K562 (cell line): ENCODE measurements around the gene USH1G. TPM values are rescaled to one million over a fixed set of nuclear protein-coding genes. Genes with fewer than 3 reads are reported as not detected.

Experiments used
- EWSR1 ChIP-seq: fragments of 450-650 bp; IDR thresholded peaks from 2 replicates; pipeline ENCODE4 v1.6.1; 2018; ENCODE audit warnings: borderline replicate concordance, mild to moderate bottlenecking, low read depth, moderate library complexity; ENCODE audit not compliant: partially characterized antibody
- JUND ChIP-seq, 2 experiments: IDR thresholded peaks; 2 replicates in 1 of 2; 3 replicates in 1 of 2; pipeline ENCODE4 v1.6.1; 2011; ENCODE audit warnings: borderline replicate concordance in 2 of 2, low read depth in 2 of 2, low read length in 2 of 2, improper control_type of control experiment in 1 of 2, missing biosample characterization in 1 of 2, missing genetic modification characterization in 1 of 2, missing genetic modification reagents in 1 of 2
- KAT7 ChIP-seq: sonication (generic); formaldehyde crosslinking; IDR thresholded peaks from 2 replicates; pipeline ENCODE4 v1.8.0; 2022; ENCODE audit warnings: missing genetic modification reagents, mild to moderate bottlenecking, borderline replicate concordance
- KDM4B ChIP-seq, 2 experiments: fragments of 450-650 bp in 1 of 2; sonication (generic) in 1 of 2; IDR thresholded peaks; 2 replicates each; pipeline ENCODE4 v1.6.1; 2016 to 2017; ENCODE audit warnings: borderline replicate concordance in 2 of 2, antibody characterized with exemption in 1 of 2, low read depth in 1 of 2, mild to moderate bottlenecking in 1 of 2
- MAZ ChIP-seq, 2 experiments: fragments of 450-650 bp in 1 of 2; sonication (generic) in 1 of 2; formaldehyde crosslinking; IDR thresholded peaks in 1 of 2; conservative IDR thresholded peaks in 1 of 2; 2 replicates each; pipeline versions ENCODE4 v1.4.0 to v1.5.0; 2020; ENCODE audit warnings: mild to moderate bottlenecking in 1 of 2, missing genetic modification reagents in 1 of 2
- NFIC ChIP-seq: fragments of 450-650 bp; IDR thresholded peaks from 2 replicates; pipeline ENCODE4 v1.6.1; 2017; ENCODE audit warnings: mild to moderate bottlenecking, inconsistent platforms
- NRF1 ChIP-seq, 2 experiments: fragments of 450-650 bp; IDR thresholded peaks in 1 of 2; conservative IDR thresholded peaks in 1 of 2; 2 replicates each; pipeline ENCODE4 v1.6.1; 2014; ENCODE audit warnings: mild to moderate bottlenecking in 2 of 2
- RBBP5 ChIP-seq: fragments of 200-600 bp; sonication (generic); IDR thresholded peaks from 2 replicates; pipeline ENCODE4 v1.6.1; 2012; ENCODE audit warnings: borderline replicate concordance, mild to moderate bottlenecking, low read length, control low read depth, inconsistent platforms; ENCODE audit not compliant: insufficient read depth, poor library complexity, severe bottlenecking
- RBFOX2 ChIP-seq: fragments of 200-400 bp; formaldehyde crosslinking; IDR thresholded peaks from 2 replicates; pipeline ENCODE4 v1.6.1; 2017; ENCODE audit warnings: low read depth, mild to moderate bottlenecking, low read length, moderate library complexity
- SPI1 ChIP-seq: IDR thresholded peaks from 2 replicates; pipeline ENCODE4 v1.6.1; 2011; ENCODE audit warnings: low read depth, low read length, control low read depth, borderline replicate concordance
- polyA plus RNA-seq, 8 experiments: library from polyadenylated mRNA; depleted of rRNA in 4 of 8; stranded (reverse) in 5 of 8; unstranded in 3 of 8; fragments of >200 nt; fragmentation: Nextera tagmentation in 2 of 8; fragmentation: Illumina TruSeq in 1 of 8; extraction: Ambion mirVana in 2 of 8; extraction: Trizol in 1 of 8; gene quantifications; 2 replicates each; pipeline versions ENCODE4 v1.2.1 to v1.2.3, GENCODE V29; 2011 to 2014; ENCODE audit warnings: inconsistent platforms in 1 of 8, missing spikeins in 1 of 8
- total RNA-seq, 7 experiments: library from RNA; depleted of rRNA in 6 of 7; stranded (reverse); fragments of >200 nt in 6 of 7; fragmentation: Illumina TruSeq in 2 of 7; extraction: Trizol in 2 of 7; gene quantifications; 2 replicates each; pipeline versions ENCODE4 v1.2.1 to v1.2.3, GENCODE V29; 2011 to 2021; ENCODE audit warnings: low replicate concordance in 1 of 7
- TF ChIP-seq, protein P1 (sequence below), 2 experiments: fragments of 250-450 bp in 1 of 2; fragments of 450-650 bp in 1 of 2; sonication (Bioruptor Pico) in 1 of 2; IDR thresholded peaks; 2 replicates each; pipeline versions ENCODE4 v1.6.1 to v1.8.0; 2016 to 2021; ENCODE audit warnings: mild to moderate bottlenecking in 2 of 2, moderate library complexity in 2 of 2, missing compliant biosample characterization in 1 of 2, missing genetic modification characterization in 1 of 2
- TF ChIP-seq, protein P2 (sequence below): sonication (generic); formaldehyde crosslinking; IDR thresholded peaks from 2 replicates; pipeline ENCODE4 v1.8.0; 2022; ENCODE audit warnings: mild to moderate bottlenecking, missing genetic modification reagents, borderline replicate concordance
- TF ChIP-seq, protein P3 (sequence below): fragments of 450-650 bp; IDR thresholded peaks from 2 replicates; pipeline ENCODE4 v1.6.1; 2017; ENCODE audit warnings: antibody characterized with exemption, mild to moderate bottlenecking
- TF ChIP-seq, protein P4 (sequence below): fragments of 200-800 bp; sonication (Bioruptor generic); IDR thresholded peaks from 2 replicates; pipeline ENCODE4 v1.6.1; 2017; ENCODE audit warnings: missing genetic modification characterization, missing compliant biosample characterization

USH1G gene
- total and polyA plus RNA-seq, 9 of the 15 experiments (the other 6 are each of a cell fraction or from before 2014, with no cell fraction given), result 0.22 to 1.00 (median 0.64) TPM; not detected in 2

DNA sequence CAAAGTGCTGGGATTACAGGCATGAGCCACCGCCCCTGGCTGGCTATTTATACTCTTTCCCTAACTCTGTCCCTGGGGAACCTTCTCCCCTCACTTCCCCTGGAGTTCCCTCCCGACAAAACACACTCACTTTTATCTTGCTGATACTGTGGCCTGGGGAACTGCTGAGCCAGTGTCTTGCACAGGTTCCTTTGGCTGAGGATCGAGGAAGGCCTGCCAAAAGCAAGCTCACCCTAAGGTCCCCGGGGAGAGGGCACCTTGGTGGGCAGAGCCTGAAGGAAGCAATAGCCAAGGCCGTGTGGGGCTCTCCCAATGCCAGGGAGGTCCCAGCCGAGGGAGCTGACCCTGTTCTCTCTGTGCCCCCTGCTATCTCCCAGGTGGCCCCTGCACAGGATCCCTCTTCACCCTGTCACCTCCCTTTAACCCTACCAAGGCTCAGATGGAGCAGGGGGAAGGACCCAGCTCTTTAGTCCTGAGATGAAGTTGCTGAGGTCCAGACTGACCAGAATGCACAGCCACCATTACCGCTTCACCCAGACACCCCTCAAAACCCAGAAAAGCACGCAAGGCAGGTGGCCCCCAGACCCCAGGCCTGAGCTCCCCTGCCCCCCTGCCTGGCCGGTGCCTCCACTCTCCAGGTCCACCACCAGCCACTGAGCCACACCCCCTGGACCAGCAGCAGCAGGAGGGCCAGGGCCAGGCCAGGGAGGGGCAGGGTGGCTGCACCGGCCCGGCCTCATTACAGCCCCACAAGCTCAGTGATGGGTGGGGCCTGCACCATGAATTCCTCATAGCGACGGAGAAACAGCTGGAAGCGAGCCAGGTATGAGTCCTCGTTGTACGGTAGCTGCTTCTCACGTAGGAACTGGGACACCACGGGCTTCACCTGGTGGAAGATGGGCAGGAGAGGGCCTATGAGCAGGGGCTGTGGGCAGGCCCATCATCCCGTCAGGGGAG lies 45.2 kb downstream of the USH1G start (continued):
- no peak for TF ChIP-seq EWSR1
- TF ChIP-seq, protein P1, sequence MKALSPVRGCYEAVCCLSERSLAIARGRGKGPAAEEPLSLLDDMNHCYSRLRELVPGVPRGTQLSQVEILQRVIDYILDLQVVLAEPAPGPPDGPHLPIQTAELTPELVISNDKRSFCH (CRISPR knock-in tag; IDR thresholded peaks at IDR 0.05), result no peak
- TF ChIP-seq, protein P1 (tag; IDR thresholded peaks at IDR 0.05), result 0 out of 2 replicates have a peak, but pooled peaks have one; percentile 37
- peak in 1 of 2 experiments; percentile 23; a peak in 1 of 4 replicates for TF ChIP-seq MAZ (CRISPR knock-in tag; conservative IDR thresholded peaks at IDR 0.05 in 1 of 2, IDR thresholded peaks at IDR 0.05 in 1 of 2)
- peak; percentile 93 for TF ChIP-seq NFIC
- 0 out of 4 replicates have a peak, but pooled peaks of 1 of the 2 experiments have one; percentile 3 for TF ChIP-seq KDM4B (IDR thresholded peaks at IDR 0.05; ENCODE audit: borderline replicate concordance in 2 of 2, low read depth in 1 of 2)
- TF ChIP-seq, protein P2, sequence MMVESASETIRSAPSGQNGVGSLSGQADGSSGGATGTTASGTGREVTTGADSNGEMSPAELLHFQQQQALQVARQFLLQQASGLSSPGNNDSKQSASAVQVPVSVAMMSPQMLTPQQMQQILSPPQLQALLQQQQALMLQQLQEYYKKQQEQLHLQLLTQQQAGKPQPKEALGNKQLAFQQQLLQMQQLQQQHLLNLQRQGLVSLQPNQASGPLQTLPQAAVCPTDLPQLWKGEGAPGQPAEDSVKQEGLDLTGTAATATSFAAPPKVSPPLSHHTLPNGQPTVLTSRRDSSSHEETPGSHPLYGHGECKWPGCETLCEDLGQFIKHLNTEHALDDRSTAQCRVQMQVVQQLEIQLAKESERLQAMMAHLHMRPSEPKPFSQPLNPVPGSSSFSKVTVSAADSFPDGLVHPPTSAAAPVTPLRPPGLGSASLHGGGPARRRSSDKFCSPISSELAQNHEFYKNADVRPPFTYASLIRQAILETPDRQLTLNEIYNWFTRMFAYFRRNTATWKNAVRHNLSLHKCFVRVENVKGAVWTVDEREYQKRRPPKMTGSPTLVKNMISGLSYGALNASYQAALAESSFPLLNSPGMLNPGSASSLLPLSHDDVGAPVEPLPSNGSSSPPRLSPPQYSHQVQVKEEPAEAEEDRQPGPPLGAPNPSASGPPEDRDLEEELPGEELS (CRISPR knock-in tag), result no peak
- peak; percentile 45 for TF ChIP-seq RBFOX2
- peak; percentile 60; the same call in 1 of the 2 replicates for TF ChIP-seq SPI1
- peak; percentile 7 to 29; a peak in 1 of 4 replicates for TF ChIP-seq NRF1 (conservative IDR thresholded peaks at IDR 0.05 in 1 of 2, IDR thresholded peaks at IDR 0.05 in 1 of 2)
- TF ChIP-seq, protein P3, sequence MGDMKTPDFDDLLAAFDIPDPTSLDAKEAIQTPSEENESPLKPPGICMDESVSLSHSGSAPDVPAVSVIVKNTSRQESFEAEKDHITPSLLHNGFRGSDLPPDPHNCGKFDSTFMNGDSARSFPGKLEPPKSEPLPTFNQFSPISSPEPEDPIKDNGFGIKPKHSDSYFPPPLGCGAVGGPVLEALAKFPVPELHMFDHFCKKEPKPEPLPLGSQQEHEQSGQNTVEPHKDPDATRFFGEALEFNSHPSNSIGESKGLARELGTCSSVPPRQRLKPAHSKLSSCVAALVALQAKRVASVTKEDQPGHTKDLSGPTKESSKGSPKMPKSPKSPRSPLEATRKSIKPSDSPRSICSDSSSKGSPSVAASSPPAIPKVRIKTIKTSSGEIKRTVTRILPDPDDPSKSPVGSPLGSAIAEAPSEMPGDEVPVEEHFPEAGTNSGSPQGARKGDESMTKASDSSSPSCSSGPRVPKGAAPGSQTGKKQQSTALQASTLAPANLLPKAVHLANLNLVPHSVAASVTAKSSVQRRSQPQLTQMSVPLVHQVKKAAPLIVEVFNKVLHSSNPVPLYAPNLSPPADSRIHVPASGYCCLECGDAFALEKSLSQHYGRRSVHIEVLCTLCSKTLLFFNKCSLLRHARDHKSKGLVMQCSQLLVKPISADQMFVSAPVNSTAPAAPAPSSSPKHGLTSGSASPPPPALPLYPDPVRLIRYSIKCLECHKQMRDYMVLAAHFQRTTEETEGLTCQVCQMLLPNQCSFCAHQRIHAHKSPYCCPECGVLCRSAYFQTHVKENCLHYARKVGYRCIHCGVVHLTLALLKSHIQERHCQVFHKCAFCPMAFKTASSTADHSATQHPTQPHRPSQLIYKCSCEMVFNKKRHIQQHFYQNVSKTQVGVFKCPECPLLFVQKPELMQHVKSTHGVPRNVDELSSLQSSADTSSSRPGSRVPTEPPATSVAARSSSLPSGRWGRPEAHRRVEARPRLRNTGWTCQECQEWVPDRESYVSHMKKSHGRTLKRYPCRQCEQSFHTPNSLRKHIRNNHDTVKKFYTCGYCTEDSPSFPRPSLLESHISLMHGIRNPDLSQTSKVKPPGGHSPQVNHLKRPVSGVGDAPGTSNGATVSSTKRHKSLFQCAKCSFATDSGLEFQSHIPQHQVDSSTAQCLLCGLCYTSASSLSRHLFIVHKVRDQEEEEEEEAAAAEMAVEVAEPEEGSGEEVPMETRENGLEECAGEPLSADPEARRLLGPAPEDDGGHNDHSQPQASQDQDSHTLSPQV, result peak; percentile 14; the same call in 1 of the 2 replicates
- 0 out of 2 replicates have a peak, but pooled peaks have one; percentile 14 for TF ChIP-seq KAT7
- TF ChIP-seq RBBP5, result peak; percentile 15
- TF ChIP-seq, protein P4, sequence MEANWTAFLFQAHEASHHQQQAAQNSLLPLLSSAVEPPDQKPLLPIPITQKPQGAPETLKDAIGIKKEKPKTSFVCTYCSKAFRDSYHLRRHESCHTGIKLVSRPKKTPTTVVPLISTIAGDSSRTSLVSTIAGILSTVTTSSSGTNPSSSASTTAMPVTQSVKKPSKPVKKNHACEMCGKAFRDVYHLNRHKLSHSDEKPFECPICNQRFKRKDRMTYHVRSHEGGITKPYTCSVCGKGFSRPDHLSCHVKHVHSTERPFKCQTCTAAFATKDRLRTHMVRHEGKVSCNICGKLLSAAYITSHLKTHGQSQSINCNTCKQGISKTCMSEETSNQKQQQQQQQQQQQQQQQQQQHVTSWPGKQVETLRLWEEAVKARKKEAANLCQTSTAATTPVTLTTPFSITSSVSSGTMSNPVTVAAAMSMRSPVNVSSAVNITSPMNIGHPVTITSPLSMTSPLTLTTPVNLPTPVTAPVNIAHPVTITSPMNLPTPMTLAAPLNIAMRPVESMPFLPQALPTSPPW, result 0 out of 2 replicates have a peak, but pooled peaks have one; percentile 36
- peak; percentile 12; the same call in 1 of the 2 replicates for TF ChIP-seq JUND (IDR thresholded peaks at IDR 0.05; ENCODE audit: borderline replicate concordance, low read depth, low read length)
- TF ChIP-seq JUND (tag; IDR thresholded peaks at IDR 0.05; ENCODE audit: borderline replicate concordance, low read depth, low read length), result no peak
